Activated CD4-positive, CD25-positive, alpha-beta regulatory T cell treated with anti-CD3 and anti-CD28 coated beads, Interleukin-2, amount 50 U/mL, for 72 hours (primary cell): ENCODE results near the gene ACRV1.
A peak's percentile ranks its signal among the peaks of the same experiment; 100 is the strongest.

ENCODE experiments used
- DNase-seq: peaks from one replicate; pipeline ENCODE4 v3.0.0; 2021

Gene ACRV1

GRCh38 chr11:125645871-125646270 is 34.8 kb downstream of the ACRV1 start:
- no peak for DNase-seq

- DNase-seq: no peak
Measured at GRCh38 chr11:125638315-125638714, 42.3 kb downstream of the ACRV1 start.

- no peak for DNase-seq
Measured at GRCh38 chr11:125637840-125638239, 42.8 kb downstream of the ACRV1 start.

- no peak for DNase-seq
Measured at GRCh38 chr11:125627236-125627910, 53.3 kb downstream of the ACRV1 start.

GRCh38 chr11:125626288-125626950 is 54.2 kb downstream of the ACRV1 start:
- DNase-seq: no peak

GRCh38 chr11:125625630-125626287 is 54.9 kb downstream of the ACRV1 start:
- DNase-seq: peak; percentile 86

GRCh38 chr11:125625225-125625629 is 55.4 kb downstream of the ACRV1 start:
- DNase-seq: no peak

- no peak for DNase-seq
Measured at GRCh38 chr11:125624756-125625213, 55.9 kb downstream of the ACRV1 start, which contains the start of gene CHEK1. CHEK1 (plus strand) TSS chr11:125625163; CDS start chr11:125626769, 1,606 bp downstream.

GRCh38 chr11:125623064-125623463 is 57.6 kb downstream of the ACRV1 start:
- no peak for DNase-seq

GRCh38 chr11:125621995-125622394 is 58.7 kb downstream of the ACRV1 start:
- no peak for DNase-seq
